Measurements from ENCODE around the gene SMYD3.

DNA sequence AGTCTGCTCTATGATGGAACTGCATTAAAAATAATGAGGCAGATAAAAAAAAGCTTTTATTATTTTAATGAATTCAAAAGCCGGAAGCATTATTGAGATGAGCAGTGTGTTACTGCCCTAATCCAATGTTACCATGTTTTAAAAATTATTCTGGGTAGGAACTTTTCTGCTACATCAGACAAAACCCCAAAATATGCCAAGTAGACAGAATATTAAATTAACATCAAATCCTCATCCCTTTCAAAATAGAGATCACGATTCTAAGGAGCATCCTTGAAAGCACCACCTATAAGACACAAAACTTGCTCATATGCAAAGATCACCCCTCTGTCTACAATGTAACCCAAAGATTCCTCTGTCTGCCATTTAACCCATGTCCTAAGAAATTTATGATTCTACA lies 357.5 kb downstream of the SMYD3 start:
- TF ChIP-seq MXI1 (conservative IDR thresholded peaks at IDR 0.05; ENCODE audit: poor library complexity, severe bottlenecking) (no peak), TAF1 (IDR thresholded peaks at IDR 0.05; ENCODE audit: low read depth) (no peak), SMC3 (conservative IDR thresholded peaks at IDR 0.05; ENCODE audit: poor library complexity) (no peak), RAD21 (conservative IDR thresholded peaks at IDR 0.05) (no peak), POLR2AphosphoS5 (IDR thresholded peaks at IDR 0.05) (no peak), EZH2 (IDR thresholded peaks at IDR 0.05; ENCODE audit: borderline replicate concordance, insufficient read depth, low read length, poor library complexity, severe bottlenecking) (no peak), EP300 (conservative IDR thresholded peaks at IDR 0.05; ENCODE audit: poor library complexity, severe bottlenecking) (no peak)
- TF ChIP-seq, protein P1, sequence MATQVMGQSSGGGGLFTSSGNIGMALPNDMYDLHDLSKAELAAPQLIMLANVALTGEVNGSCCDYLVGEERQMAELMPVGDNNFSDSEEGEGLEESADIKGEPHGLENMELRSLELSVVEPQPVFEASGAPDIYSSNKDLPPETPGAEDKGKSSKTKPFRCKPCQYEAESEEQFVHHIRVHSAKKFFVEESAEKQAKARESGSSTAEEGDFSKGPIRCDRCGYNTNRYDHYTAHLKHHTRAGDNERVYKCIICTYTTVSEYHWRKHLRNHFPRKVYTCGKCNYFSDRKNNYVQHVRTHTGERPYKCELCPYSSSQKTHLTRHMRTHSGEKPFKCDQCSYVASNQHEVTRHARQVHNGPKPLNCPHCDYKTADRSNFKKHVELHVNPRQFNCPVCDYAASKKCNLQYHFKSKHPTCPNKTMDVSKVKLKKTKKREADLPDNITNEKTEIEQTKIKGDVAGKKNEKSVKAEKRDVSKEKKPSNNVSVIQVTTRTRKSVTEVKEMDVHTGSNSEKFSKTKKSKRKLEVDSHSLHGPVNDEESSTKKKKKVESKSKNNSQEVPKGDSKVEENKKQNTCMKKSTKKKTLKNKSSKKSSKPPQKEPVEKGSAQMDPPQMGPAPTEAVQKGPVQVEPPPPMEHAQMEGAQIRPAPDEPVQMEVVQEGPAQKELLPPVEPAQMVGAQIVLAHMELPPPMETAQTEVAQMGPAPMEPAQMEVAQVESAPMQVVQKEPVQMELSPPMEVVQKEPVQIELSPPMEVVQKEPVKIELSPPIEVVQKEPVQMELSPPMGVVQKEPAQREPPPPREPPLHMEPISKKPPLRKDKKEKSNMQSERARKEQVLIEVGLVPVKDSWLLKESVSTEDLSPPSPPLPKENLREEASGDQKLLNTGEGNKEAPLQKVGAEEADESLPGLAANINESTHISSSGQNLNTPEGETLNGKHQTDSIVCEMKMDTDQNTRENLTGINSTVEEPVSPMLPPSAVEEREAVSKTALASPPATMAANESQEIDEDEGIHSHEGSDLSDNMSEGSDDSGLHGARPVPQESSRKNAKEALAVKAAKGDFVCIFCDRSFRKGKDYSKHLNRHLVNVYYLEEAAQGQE (IDR thresholded peaks at IDR 0.05; ENCODE audit: borderline replicate concordance), result no peak
- TF ChIP-seq, protein P2, sequence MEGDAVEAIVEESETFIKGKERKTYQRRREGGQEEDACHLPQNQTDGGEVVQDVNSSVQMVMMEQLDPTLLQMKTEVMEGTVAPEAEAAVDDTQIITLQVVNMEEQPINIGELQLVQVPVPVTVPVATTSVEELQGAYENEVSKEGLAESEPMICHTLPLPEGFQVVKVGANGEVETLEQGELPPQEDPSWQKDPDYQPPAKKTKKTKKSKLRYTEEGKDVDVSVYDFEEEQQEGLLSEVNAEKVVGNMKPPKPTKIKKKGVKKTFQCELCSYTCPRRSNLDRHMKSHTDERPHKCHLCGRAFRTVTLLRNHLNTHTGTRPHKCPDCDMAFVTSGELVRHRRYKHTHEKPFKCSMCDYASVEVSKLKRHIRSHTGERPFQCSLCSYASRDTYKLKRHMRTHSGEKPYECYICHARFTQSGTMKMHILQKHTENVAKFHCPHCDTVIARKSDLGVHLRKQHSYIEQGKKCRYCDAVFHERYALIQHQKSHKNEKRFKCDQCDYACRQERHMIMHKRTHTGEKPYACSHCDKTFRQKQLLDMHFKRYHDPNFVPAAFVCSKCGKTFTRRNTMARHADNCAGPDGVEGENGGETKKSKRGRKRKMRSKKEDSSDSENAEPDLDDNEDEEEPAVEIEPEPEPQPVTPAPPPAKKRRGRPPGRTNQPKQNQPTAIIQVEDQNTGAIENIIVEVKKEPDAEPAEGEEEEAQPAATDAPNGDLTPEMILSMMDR (IDR thresholded peaks at IDR 0.05; ENCODE audit: poor library complexity, severe bottlenecking), result no peak

Measured in neural cell (in vitro differentiated cells).